CD14-positive monocyte (primary cell): ENCODE data around the gene KCNB1. TPM values are rescaled to one million over a fixed set of nuclear protein-coding genes. Genes with fewer than 3 reads are reported as not detected.
A peak's percentile ranks its signal among the peaks of the same experiment; 100 is the strongest.

Experiments used
- DNase-seq, 3 donors: peaks; one replicate each; pipeline ENCODE4 v3.0.0-alpha.2; 2011 to 2022
- H2AFZ ChIP-seq: 2 replicates; pipeline ENCODE4 v1.6.0; 2012; ENCODE audit warnings: mild to moderate bottlenecking, low read depth, low read length, inconsistent platforms; ENCODE audit not compliant: insufficient read depth, poor library complexity, severe bottlenecking
- H3K27ac ChIP-seq, 2 donors: 1 replicate in 1 of 2; 2 replicates in 1 of 2; pipeline ENCODE4 v1.5.1; 2012 to 2013; ENCODE audit warnings: low read length in 2 of 2, control low read depth in 1 of 2, inconsistent platforms in 1 of 2, low read depth in 1 of 2, mild to moderate bottlenecking in 1 of 2
- H3K27me3 ChIP-seq, 2 donors: one replicate each; pipeline versions ENCODE4 v1.6.0 to v1.6.1; 2011 to 2013; ENCODE audit warnings: low read length in 2 of 2; ENCODE audit not compliant: control insufficient read depth in 2 of 2, insufficient read depth in 2 of 2
- H3K36me3 ChIP-seq, 2 donors: replicated peaks in 1 of 2; 1 replicate in 1 of 2; 2 replicates in 1 of 2; pipeline versions ENCODE4 v1.5.1 to v1.6.1; 2012 to 2013; ENCODE audit warnings: low read length in 2 of 2, control low read depth in 1 of 2, inconsistent platforms in 1 of 2, mild to moderate bottlenecking in 1 of 2; ENCODE audit not compliant: insufficient read depth in 2 of 2, control insufficient read depth in 1 of 2
- H3K4me1 ChIP-seq, 2 donors: 1 replicate in 1 of 2; 2 replicates in 1 of 2; pipeline versions ENCODE4 v1.5.1 to v1.6.1; 2012 to 2013; ENCODE audit warnings: low read length in 2 of 2, control low read depth in 1 of 2, inconsistent platforms in 1 of 2, mild to moderate bottlenecking in 1 of 2, moderate library complexity in 1 of 2; ENCODE audit not compliant: insufficient read depth in 2 of 2, control insufficient read depth in 1 of 2
- H3K4me2 ChIP-seq: replicated peaks from 2 replicates; pipeline ENCODE3; 2012; ENCODE audit warnings: low read length, moderate library complexity, mild to moderate bottlenecking; ENCODE audit not compliant: poor library complexity, severe bottlenecking; ENCODE audit errors: extremely low read depth
- H3K4me3 ChIP-seq, 3 experiments: fragments of 200-600 bp in 1 of 3; sonication (generic) in 1 of 3; replicated peaks in 1 of 3; 1 replicate in 2 of 3; 2 replicates in 1 of 3; pipeline ENCODE4 v1.5.1; 2011 to 2013; ENCODE audit warnings: low read length in 3 of 3, mild to moderate bottlenecking in 3 of 3, control low read depth in 2 of 3, low read depth in 2 of 3, inconsistent platforms in 1 of 3, moderate library complexity in 1 of 3
- H3K79me2 ChIP-seq: 2 replicates; pipeline ENCODE4 v1.6.0; 2012; ENCODE audit warnings: mild to moderate bottlenecking, control low read depth, inconsistent platforms, low read length, moderate library complexity; ENCODE audit not compliant: insufficient read depth
- H3K9ac ChIP-seq: 2 replicates; pipeline ENCODE4 v1.6.0; 2017; ENCODE audit warnings: low read length, mild to moderate bottlenecking; ENCODE audit not compliant: insufficient read depth, poor library complexity, severe bottlenecking
- H3K9me3 ChIP-seq, 2 donors: replicated peaks in 1 of 2; 1 replicate in 1 of 2; 2 replicates in 1 of 2; pipeline versions ENCODE4 v1.5.1 to v1.6.1; 2012 to 2013; ENCODE audit warnings: low read length in 2 of 2, control low read depth in 1 of 2; ENCODE audit not compliant: control insufficient read depth in 1 of 2, insufficient read depth in 1 of 2
- H4K20me1 ChIP-seq: 2 replicates; pipeline ENCODE4 v1.6.0; 2012; ENCODE audit warnings: mild to moderate bottlenecking, low read length, control low read depth, moderate library complexity; ENCODE audit not compliant: insufficient read depth
- H3K27ac Mint-ChIP-seq, 7 donors: one replicate each; pipeline ENCODE4 v1.8.0; 2020; ENCODE audit warnings: mild to moderate bottlenecking in 7 of 7, mixed read lengths in 7 of 7, moderate library complexity in 6 of 7, inconsistent platforms in 2 of 7
- H3K27me3 Mint-ChIP-seq, 3 donors: one replicate each; pipeline ENCODE4 v1.8.0; 2021 to 2022; ENCODE audit warnings: low read depth in 3 of 3, mild to moderate bottlenecking in 3 of 3, mixed read lengths in 3 of 3, moderate library complexity in 3 of 3, inconsistent platforms in 1 of 3
- H3K36me3 Mint-ChIP-seq, 2 donors: one replicate each; pipeline ENCODE4 v1.8.0; 2020; ENCODE audit warnings: mixed read lengths in 2 of 2, inconsistent platforms in 1 of 2, mild to moderate bottlenecking in 1 of 2
- H3K4me1 Mint-ChIP-seq: one replicate; pipeline ENCODE4 v1.8.0; 2020; ENCODE audit warnings: mild to moderate bottlenecking, mixed read lengths
- H3K4me3 Mint-ChIP-seq, 2 donors: one replicate each; pipeline ENCODE4 v1.8.0; 2020; ENCODE audit warnings: mild to moderate bottlenecking in 2 of 2, mixed read lengths in 2 of 2, moderate library complexity in 1 of 2
- H3K9me3 Mint-ChIP-seq, 7 donors: one replicate each; pipeline ENCODE4 v1.8.0; 2020 to 2022; ENCODE audit warnings: mixed read lengths in 7 of 7, mild to moderate bottlenecking in 6 of 7, moderate library complexity in 6 of 7, inconsistent platforms in 2 of 7
- CTCF ChIP-seq: fragments of 200-600 bp; IDR thresholded peaks from one replicate; pipeline ENCODE4 v1.8.0; 2022; ENCODE audit warnings: antibody characterized with exemption, mild to moderate bottlenecking
- WGBS: methylation state at CpG from one replicate; pipeline ENCODE4 v1.1.5; 2013; ENCODE audit warnings: missing lambda C conversion rate; ENCODE audit not compliant: insufficient coverage; 5-methylcytosine and 5-hydroxymethylcytosine counted together
- intact Hi-C, 2 donors: fragments of 100-400 bp; cut with micrococcal nuclease; formaldehyde crosslinking; loops; one replicate each; pipeline versions ENCODE4 v1.15.0 to v1.15.1; 2023
- polyA plus RNA-seq, 3 donors: library from polyadenylated mRNA; depleted of rRNA in 1 of 3; unstranded in 2 of 3; stranded (reverse) in 1 of 3; fragments of 300-500 nt in 2 of 3; fragments of >200 nt in 1 of 3; fragmentation: Illumina TruSeq in 2 of 3; gene quantifications; 1 replicate in 2 of 3; 2 replicates in 1 of 3; pipeline ENCODE4 v1.2.3, GENCODE V29; 2012 to 2021

KCNB1 gene
- polyA plus RNA-seq, 3 donors = not detected

GRCh38 chr20:49483018-49483695 lies 689 bp upstream of the KCNB1 start:
- H3K9ac ChIP-seq = no peak overlapping the region
- intact Hi-C loops = no loop called here

DNA sequence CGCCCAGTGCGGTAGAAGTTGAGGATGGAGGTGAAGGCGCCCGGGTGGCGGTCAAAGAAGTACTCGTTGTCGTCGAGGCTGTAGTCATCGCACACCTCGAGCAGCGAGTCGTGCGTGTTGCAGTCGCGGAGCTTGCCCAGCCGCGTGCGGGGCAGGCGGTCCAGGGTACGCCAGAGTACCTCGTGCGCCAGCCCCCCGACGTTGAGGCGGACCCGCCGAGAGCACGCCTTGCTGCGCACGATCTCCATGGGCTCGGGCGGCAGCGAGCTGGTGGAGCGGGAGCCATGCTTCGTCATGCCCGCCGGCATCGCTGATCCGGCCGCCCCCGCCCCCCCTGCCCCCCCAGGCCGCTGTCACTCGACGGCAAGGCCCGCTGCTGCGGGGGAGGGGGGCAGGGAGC lies 295 bp downstream of the KCNB1 start:
- Mint-ChIP-seq H3K36me3 (peaks cover 2 to 3% of the 10 kb centered on the region in 2 donors), H3K27ac (no peak overlapping the region), H3K9me3 (peaks cover 0 to 14% (median 5%) of the 10 kb centered on the region in 7 donors), H3K4me1 (peaks cover 4% of the 10 kb centered on the region), H3K27me3 (peaks cover 49 to 71% (median 61%) of the 10 kb centered on the region in 3 donors), H3K4me3 (peak overlapping the region in 1 of 2 donors; percentile 77)
- Histone ChIP-seq H3K27ac (no peak overlapping the region), H3K79me2 (no peaks in the 10 kb centered on the region), H3K9me3 (no peaks in the 10 kb centered on the region), H3K4me1 (no peaks in the 10 kb centered on the region), H3K27me3 (peaks cover 40 to 62% of the 10 kb centered on the region in 2 donors), H3K36me3 (no peaks in the 10 kb centered on the region), H2AFZ (no peak overlapping the region), H3K4me2 (no peak overlapping the region), H3K9ac (no peak overlapping the region), H3K4me3 (no peak overlapping the region), H4K20me1 (no peaks in the 10 kb centered on the region)
- no peak for TF ChIP-seq CTCF
- WGBS = 54% methylated on average over 44 of the region's 46 CpGs
- DNase-seq = no peak
- intact Hi-C loops = no loop called here

More at GRCh38 chr20:49483018-49483695, 689 bp upstream of the KCNB1 start:
- H3K79me2 ChIP-seq = no peaks in the 10 kb centered on the region
- no peak overlapping the region for H3K4me2 ChIP-seq
- H3K27me3 ChIP-seq = peaks cover 49 to 69% of the 10 kb centered on the region in 2 donors
- Mint-ChIP-seq H3K27ac (no peak overlapping the region), H3K36me3 (peaks cover 2 to 3% of the 10 kb centered on the region in 2 donors), H3K27me3 (peaks cover 47 to 71% (median 64%) of the 10 kb centered on the region in 3 donors), H3K4me1 (peaks cover 4% of the 10 kb centered on the region), H3K9me3 (peaks cover 0 to 18% (median 4%) of the 10 kb centered on the region in 7 donors), H3K4me3 (peak overlapping the region in 1 of 2 donors; percentile 80)
- H3K27ac ChIP-seq = no peak overlapping the region
- H3K9me3 ChIP-seq = no peaks in the 10 kb centered on the region
- 12% methylated on average over 7 of the region's 27 CpGs for WGBS
- H4K20me1 ChIP-seq = no peaks in the 10 kb centered on the region
- no peak overlapping the region for H2AFZ ChIP-seq
- no peak for TF ChIP-seq CTCF
- H3K36me3 ChIP-seq = no peaks in the 10 kb centered on the region
- H3K4me1 ChIP-seq = no peaks in the 10 kb centered on the region
- no peak overlapping the region for H3K4me3 ChIP-seq
- DNase-seq = no peak
